PFSK-1 (cell line): ENCODE data around the gene BRMS1.

ENCODE experiments used
- FOXP2 ChIP-seq: optimal IDR thresholded peaks from 2 replicates; pipeline ENCODE3; 2011; ENCODE audit warnings: borderline replicate concordance, control low read depth, inconsistent platforms; ENCODE audit not compliant: insufficient read depth; ENCODE audit errors: extremely low read length, extremely low read depth
- POLR2AphosphoS5 ChIP-seq: IDR thresholded peaks from 2 replicates; pipeline ENCODE4 v1.6.1; 2012; ENCODE audit warnings: low read depth, mild to moderate bottlenecking, control low read depth, low read length, moderate library complexity
- SIN3A ChIP-seq: IDR thresholded peaks from 2 replicates; pipeline ENCODE4 v1.6.1; 2012; ENCODE audit warnings: mild to moderate bottlenecking, low read length, moderate library complexity, borderline replicate concordance; ENCODE audit not compliant: insufficient read depth
- TAF1 ChIP-seq: IDR thresholded peaks from 2 replicates; pipeline ENCODE4 v1.6.1; 2012; ENCODE audit warnings: low read length, control low read depth, borderline replicate concordance; ENCODE audit not compliant: insufficient read depth
- TF ChIP-seq, protein P1 (sequence below), 2 experiments: IDR thresholded peaks; 2 replicates each; pipeline versions ENCODE4 v1.6.1 to v1.8.0; 2011 to 2012; ENCODE audit warnings: low read depth in 2 of 2, low read length in 2 of 2, control low read depth in 1 of 2, inconsistent platforms in 1 of 2, mild to moderate bottlenecking in 1 of 2, moderate library complexity in 1 of 2; ENCODE audit not compliant: insufficient read depth in 1 of 2

The BRMS1 gene

DNA sequence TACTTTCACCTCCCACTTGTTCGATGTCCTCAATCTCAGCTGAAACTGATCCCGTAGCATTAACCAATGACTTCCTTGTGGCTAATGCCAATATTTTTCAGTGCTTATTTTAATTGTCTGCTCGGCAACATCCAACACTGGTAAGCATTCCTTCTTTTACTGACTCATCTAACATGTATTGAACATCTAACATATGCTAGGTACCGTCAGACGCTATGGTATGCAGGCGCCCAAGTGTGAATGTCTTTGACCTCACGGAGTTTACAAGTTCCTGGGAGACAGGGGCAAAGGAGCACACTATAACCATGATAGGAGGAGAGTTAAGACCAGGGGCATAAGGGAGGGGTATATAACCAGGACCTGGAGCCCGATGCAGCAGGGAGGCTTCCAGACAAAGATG lies 1.7 kb downstream of the BRMS1 start:
- TF ChIP-seq, protein P1, sequence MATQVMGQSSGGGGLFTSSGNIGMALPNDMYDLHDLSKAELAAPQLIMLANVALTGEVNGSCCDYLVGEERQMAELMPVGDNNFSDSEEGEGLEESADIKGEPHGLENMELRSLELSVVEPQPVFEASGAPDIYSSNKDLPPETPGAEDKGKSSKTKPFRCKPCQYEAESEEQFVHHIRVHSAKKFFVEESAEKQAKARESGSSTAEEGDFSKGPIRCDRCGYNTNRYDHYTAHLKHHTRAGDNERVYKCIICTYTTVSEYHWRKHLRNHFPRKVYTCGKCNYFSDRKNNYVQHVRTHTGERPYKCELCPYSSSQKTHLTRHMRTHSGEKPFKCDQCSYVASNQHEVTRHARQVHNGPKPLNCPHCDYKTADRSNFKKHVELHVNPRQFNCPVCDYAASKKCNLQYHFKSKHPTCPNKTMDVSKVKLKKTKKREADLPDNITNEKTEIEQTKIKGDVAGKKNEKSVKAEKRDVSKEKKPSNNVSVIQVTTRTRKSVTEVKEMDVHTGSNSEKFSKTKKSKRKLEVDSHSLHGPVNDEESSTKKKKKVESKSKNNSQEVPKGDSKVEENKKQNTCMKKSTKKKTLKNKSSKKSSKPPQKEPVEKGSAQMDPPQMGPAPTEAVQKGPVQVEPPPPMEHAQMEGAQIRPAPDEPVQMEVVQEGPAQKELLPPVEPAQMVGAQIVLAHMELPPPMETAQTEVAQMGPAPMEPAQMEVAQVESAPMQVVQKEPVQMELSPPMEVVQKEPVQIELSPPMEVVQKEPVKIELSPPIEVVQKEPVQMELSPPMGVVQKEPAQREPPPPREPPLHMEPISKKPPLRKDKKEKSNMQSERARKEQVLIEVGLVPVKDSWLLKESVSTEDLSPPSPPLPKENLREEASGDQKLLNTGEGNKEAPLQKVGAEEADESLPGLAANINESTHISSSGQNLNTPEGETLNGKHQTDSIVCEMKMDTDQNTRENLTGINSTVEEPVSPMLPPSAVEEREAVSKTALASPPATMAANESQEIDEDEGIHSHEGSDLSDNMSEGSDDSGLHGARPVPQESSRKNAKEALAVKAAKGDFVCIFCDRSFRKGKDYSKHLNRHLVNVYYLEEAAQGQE (IDR thresholded peaks at IDR 0.05; ENCODE audit: insufficient read depth in 1 of 2, low read depth in 2 of 2, low read length in 2 of 2), result no peak
- TF ChIP-seq POLR2AphosphoS5 (no peak), FOXP2 (no peak), SIN3A (no peak), TAF1 (no peak)

DNA sequence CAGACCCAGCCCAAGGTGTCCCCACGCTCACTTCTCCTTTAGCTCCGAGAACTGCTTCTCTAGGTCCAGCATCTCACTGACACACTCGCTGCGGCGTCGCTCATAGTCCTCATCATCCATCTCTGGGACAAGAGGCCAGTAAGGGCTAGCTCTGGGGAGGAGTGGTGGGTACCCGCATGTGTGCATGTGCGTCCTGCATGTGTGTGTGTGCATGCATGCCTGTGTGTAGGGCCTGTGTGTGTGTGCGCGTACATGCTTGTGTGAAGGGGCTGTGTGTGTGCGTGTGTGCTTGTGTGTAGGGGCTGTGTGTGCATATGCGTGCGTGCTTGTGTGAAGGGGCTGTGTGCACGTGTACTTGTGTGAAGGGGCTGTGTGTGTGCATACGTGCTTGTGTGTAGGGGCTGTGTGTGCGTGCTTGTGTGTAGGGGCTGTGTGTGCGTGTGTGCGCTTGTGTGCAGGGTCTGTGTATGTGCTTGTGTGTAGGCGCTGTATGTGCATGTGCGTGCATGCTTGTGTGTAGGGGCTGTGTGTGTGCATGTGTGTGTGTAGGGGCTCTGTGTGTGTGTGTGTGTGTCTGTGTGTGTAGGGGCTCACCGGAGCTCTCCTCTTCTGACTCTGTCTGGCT lies 3.3 kb downstream of the BRMS1 start:
- TF ChIP-seq FOXP2 (no peak), TAF1 (no peak), SIN3A (no peak), POLR2AphosphoS5 (no peak)
- TF ChIP-seq, protein P1 (IDR thresholded peaks at IDR 0.05; ENCODE audit: insufficient read depth in 1 of 2, low read depth in 2 of 2, low read length in 2 of 2), result no peak

DNA sequence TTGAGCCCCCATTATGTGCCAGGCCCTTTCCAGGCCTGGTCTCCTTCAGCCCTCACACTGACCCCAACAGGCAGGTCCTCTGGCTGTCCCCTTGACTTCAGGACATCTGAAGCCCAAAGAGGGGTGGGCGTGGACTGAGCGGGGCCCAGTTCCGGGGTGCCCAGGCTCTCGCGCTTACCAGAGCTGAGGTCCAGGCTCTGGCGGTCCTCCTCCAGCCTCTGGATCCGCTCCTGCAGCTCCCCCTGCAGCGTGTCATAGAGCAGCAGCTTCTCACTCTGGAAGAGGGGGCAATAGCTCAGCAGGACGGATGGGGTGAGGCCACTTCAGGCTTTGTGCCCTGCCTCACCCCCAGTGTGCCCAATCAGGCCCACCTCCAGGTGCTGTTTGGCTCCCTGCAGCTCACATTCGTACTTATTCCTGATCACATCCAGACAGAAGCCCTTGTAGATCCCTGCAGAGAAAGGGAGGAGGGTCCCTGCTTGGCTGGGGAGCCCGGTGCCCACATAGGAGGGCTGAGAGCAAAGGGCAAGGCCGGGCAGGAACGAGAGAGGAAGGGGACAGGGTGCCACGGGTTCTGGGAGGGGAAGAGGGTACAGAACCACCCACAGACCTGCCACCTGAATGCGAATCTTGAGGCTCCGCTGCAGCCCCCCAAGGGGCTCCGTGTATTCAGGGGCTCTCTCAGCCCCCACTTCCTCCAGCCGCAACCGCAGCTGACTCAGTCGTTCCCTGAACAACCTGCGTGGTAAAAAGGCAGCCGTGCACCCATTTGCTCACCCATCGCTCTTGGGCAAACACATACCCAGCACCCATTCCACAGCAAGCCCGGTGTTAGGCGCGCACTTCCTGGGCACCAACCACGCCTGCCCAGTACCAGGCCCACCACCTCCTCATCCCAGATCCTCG lies 4.1 kb downstream of the BRMS1 start:
- TF ChIP-seq POLR2AphosphoS5, result no peak

DNA sequence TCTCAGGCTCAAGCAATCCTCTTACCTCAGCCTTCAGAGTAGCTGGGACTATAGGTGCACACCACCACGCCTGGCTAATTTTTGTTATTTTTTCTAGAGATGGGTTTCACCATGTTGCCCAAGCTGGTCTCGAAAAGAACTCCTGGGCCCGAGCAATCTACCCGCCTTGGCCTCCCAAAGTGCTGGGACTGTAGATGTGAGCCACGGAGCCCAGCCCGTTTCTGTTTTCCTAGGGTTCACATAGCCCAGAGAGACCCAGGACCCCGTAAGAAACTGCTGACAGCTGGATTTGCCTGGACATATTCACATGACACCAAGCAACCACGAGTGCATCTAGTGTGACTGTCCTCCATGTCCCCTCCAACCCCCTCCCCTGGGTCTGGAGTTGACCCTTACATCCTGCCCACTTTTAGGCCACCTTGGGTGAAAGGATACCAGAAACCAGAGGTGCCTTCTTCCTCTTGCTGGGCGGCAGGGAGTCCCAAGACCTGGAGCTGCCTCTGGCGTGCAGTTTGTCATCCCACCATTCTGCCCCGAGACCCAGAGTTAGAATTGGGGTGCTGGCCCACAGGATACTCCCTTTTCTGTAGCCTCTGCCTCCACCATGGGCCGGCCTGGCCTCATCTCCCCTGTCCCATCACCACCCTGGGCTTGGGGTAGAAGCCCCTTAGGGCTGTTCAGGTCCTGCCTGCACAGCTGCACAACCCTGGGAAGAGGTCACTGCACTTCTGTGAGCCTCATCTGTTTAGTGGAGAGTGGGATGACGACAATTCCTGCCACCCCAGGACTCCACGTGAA lies 5.0 kb downstream of the BRMS1 start:
- TF ChIP-seq TAF1, result no peak
- TF ChIP-seq, protein P1 (IDR thresholded peaks at IDR 0.05; ENCODE audit: insufficient read depth in 1 of 2, low read depth in 2 of 2, low read length in 2 of 2), result no peak
- no peak for TF ChIP-seq POLR2AphosphoS5
- TF ChIP-seq SIN3A, result no peak
- no peak for TF ChIP-seq FOXP2

DNA sequence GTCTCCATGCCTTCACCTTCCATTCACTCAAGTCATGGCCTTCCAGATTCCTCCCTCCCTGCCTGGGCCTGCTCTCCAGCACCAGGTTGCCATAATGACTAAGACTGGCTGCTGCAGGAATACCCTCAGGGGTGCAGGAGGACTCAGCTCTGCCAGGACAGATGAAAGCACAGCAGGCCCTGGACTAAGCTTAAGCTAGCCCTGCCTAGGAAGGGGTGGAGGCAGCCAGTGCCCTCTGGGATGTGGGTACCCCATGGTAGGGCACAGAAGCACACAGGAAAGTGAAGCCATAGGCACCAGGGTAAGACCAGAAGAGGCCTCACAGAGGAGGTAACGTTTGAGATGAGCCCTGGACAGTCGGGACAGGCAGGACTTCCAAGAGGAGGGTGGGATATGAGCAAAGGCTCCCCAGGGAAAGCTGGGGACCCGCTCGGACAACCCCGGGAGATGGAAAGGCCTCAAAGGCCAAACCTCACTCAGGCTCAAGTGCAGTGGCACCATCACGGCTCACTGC lies 5.7 kb downstream of the BRMS1 start:
- TF ChIP-seq FOXP2 (no peak), TAF1 (no peak), SIN3A (no peak), POLR2AphosphoS5 (no peak)
- TF ChIP-seq, protein P1 (IDR thresholded peaks at IDR 0.05; ENCODE audit: insufficient read depth in 1 of 2, low read depth in 2 of 2, low read length in 2 of 2), result no peak
